ENCODE measurements around the gene GNA12.
A peak's percentile ranks its signal among the peaks of the same experiment; 100 is the strongest.

Gene GNA12

GRCh38 chr7:2844153-2845033 lies at the start of gene GNA12:
GNA12 (minus strand) TSS chr7:2844308; CDS start chr7:2844161, 147 bp downstream.
- peak within 1 kb of the TSS; percentile 74 for H3K4me3 ChIP-seq (ENCODE audit: low read depth, low read length)
- peak; percentile 93 for DNase-seq (ENCODE audit: low read depth)

GRCh38 chr7:2893411-2893861 lies 49.3 kb upstream of the GNA12 start:
- no peak for DNase-seq (ENCODE audit: low read depth)
- H3K4me3 ChIP-seq (ENCODE audit: low read depth, low read length): no peak overlapping the region

GRCh38 chr7:2892549-2892948 lies 48.4 kb upstream of the GNA12 start:
- peak; percentile 10 for DNase-seq (ENCODE audit: low read depth)

DNA sequence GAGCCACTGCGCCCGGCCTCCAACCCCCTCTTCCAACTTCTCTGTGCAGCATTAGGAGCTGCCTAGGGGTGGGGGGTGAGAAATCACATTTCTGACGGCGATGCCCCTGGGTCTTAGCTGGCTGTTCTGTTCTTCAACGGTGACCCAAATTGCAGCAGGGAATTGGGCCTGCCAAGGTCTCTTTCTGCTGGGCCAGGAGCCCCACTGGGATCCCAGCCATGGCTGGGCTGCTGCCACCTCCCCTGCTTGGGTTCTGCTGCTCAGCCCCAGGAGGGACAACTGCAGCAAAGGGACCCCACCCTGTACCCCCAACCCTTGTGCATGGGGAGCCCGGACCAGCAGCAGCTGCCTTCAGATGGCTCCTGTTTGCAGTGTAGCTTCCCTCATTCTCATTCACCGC lies 43.7 kb upstream of the GNA12 start:
- H3K4me3 ChIP-seq (ENCODE audit: low read depth, low read length): no peak overlapping the region
- no peak for DNase-seq (ENCODE audit: low read depth)

More at GRCh38 chr7:2892549-2892948, 48.4 kb upstream of the GNA12 start:
- no peak overlapping the region for H3K4me3 ChIP-seq (ENCODE audit: low read depth, low read length)

- peak; percentile 53 for DNase-seq (ENCODE audit: low read depth)
- H3K4me3 ChIP-seq (ENCODE audit: low read depth, low read length): no peak overlapping the region
Measured at GRCh38 chr7:2886900-2887299, 42.8 kb upstream of the GNA12 start.

DNA sequence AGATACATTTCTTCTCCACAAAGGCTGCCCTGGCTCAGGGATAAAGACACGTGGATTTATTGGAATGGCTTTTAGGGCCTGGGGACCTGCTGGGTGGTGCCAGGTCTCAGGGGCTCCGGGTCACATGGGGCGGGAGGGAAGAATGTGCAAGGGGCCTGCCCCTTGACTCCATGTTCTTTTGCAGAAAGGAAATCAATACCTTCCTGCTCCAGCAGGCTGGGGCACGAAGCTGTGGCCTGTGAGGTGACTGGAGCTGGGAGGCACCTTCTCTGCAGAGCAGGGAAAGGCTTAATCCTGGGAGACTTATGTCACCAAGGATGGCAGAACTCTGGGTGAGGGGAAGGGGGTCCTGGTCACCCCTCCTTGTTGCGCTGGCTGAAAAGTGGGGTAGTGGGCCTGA lies 42.3 kb upstream of the GNA12 start:
- no peak overlapping the region for H3K4me3 ChIP-seq (ENCODE audit: low read depth, low read length)
- DNase-seq (ENCODE audit: low read depth): no peak

DNA sequence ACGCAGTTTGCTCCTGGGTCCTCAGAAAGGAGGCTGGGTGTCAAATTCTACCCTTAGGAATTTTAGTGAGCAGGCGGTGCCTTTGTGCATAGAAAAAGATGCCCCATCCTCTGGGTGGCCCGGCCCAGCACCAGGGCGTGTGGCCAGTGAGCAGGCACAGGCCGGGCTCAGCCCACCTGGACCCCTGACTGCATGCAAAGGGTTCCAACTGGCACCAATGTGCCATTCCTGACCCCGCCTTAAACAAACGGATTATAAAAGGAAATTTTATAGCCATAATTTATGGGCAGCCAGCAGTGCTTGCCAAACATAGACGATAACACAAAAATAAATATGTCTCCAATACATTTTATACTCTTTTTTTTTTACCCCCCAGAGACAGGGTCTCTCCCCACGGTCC lies 40.1 kb upstream of the GNA12 start:
- no peak overlapping the region for H3K4me3 ChIP-seq (ENCODE audit: low read depth, low read length)
- DNase-seq (ENCODE audit: low read depth): no peak

- H3K4me3 ChIP-seq (ENCODE audit: low read depth, low read length): no peak overlapping the region
- DNase-seq (ENCODE audit: low read depth): no peak
Measured at GRCh38 chr7:2883101-2883500, 39.0 kb upstream of the GNA12 start.

- no peak overlapping the region for H3K4me3 ChIP-seq (ENCODE audit: low read depth, low read length)
- DNase-seq (ENCODE audit: low read depth): no peak
Measured at GRCh38 chr7:2882111-2882510, 38.0 kb upstream of the GNA12 start.

DNA sequence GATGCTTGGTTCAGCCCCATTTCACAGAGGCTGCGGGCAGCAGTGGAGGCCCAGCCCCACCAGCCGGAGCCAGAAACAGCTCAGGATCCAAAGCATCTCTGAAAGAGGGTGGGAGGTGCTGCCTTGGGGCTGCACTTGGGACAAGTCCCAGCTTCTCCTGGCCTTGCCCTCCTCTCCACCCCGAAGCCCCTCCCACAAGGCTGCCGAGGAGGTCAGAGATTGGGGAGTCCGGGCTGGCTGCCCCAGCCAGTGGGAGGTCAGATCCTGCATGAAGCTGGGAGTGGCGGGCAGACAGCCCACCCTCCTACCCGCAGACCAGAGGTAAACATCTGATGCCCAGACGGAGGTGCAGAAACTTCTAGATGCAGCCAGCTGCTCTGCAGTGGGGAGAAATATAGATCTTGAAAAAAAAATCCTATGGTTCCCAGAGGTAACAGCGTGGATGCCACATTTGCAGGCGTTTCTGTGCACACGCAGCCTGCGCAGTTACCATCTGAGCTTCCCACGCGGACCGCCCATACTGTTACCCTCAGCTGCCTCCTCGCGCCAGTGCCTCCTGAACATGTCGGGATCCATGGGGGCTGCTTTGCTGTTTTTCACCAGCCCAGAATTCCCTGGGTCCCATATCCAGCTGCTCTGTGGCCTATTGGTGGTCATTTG lies 36.9 kb upstream of the GNA12 start:
- no peak overlapping the region for H3K4me3 ChIP-seq (ENCODE audit: low read depth, low read length)
- no peak for DNase-seq (ENCODE audit: low read depth)

GRCh38 chr7:2880051-2880450 lies 35.9 kb upstream of the GNA12 start:
- no peak for DNase-seq (ENCODE audit: low read depth)

GRCh38 chr7:2879354-2879753 lies 35.2 kb upstream of the GNA12 start:
- DNase-seq (ENCODE audit: low read depth): no peak
- no peak overlapping the region for H3K4me3 ChIP-seq (ENCODE audit: low read depth, low read length)

More at GRCh38 chr7:2880051-2880450, 35.9 kb upstream of the GNA12 start:
- H3K4me3 ChIP-seq (ENCODE audit: low read depth, low read length): no peak overlapping the region

DNA sequence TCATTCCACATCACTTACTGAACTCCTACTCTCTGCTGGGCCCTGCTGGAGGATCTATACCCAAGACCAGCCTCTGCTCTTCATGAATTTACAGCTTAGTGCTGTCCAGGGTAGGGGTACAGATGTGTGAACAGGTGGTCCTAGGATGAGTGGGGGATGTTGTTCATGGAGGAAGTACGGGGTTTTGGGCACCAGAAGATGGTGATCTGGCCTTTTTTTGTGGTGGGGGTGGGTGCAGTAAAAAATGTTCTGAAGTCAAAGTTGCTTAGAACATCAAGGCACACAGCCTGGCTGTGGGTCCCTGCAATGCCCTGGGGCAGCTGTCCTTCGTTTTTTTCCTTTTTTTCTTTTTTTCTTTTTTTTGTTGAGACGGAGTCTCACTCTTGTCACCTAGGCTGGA lies 34.2 kb upstream of the GNA12 start:
- DNase-seq (ENCODE audit: low read depth): no peak
- no peak overlapping the region for H3K4me3 ChIP-seq (ENCODE audit: low read depth, low read length)

- H3K4me3 ChIP-seq (ENCODE audit: low read depth, low read length): no peak overlapping the region
- DNase-seq (ENCODE audit: low read depth): peak; percentile 67
Measured at GRCh38 chr7:2876031-2876731, 32.1 kb upstream of the GNA12 start.

DNA sequence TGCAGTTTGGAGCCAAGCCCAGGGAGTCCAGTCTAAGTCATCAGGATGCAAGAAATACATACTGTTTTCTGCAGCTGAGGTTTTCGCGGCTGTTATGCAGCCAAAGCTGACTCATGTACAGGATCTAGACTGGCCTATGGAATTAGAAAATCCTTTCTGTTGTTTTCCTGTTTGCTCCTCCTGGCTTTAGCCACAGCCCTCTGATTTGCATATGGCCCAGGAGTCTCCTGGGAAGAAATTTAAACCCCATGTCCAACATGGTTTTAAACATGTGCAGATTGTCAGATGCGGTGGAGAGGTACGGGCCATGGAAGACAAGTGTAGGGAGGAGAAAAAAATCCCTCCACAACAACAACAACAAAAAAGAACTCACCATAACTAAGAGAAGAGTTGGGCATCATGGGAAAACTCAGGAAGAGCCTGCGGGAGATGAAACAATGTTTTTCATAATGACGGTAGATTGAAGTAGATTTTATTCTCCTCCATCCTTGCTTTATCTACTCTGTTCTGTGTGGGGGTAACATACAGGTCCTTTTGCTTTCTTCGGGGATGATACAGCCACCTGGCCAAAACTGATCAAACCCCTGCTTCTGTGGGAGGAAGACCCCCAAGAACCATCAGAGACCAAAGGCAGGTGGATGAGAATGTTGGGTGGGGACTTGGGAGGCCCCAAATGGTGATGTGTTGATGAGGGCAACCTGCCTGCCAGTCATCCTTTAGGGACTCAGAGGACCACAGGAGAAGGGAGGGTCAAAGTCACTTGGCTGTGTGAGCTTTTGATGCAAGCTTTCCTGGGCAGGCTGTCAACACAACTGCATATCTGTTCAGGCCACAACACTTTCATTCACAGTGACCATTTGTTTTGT lies 29.8 kb upstream of the GNA12 start:
- no peak overlapping the region for H3K4me3 ChIP-seq (ENCODE audit: low read depth, low read length)
- peak; percentile 87 for DNase-seq (ENCODE audit: low read depth)

- no peak overlapping the region for H3K4me3 ChIP-seq (ENCODE audit: low read depth, low read length)
- no peak for DNase-seq (ENCODE audit: low read depth)
Measured at GRCh38 chr7:2873146-2873545, 29.0 kb upstream of the GNA12 start.

DNA sequence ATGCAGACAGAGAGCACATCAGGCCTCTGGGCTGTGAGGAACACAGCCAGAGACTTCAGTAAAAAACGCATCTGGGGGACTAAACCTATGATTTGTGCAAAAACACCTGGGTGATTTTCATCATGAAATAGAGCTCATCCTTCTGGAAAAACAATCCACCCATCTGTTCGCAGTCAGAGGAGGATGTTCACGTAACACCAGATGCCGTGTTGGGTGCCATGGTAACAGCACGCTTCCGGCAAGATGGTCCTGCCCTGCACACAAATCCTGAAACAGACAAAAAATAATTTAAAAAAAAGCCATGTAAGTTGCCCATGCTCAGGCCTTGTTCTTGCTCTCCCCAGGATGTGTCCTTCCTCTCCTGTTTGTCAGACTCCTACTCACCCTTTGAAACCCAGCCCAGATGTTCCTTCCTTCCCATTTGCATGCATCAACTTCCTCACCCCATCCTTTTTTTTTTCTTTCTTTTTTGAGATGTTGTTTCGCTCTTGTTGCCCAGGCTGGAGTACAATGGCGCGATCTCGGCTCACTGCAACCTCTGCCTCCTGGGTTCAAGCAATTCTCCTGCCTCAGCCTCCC lies 28.3 kb upstream of the GNA12 start:
- H3K4me3 ChIP-seq (ENCODE audit: low read depth, low read length): no peak overlapping the region
- no peak for DNase-seq (ENCODE audit: low read depth)

- H3K4me3 ChIP-seq (ENCODE audit: low read depth, low read length): no peak overlapping the region
- peak; percentile 34 for DNase-seq (ENCODE audit: low read depth)
Measured at GRCh38 chr7:2870471-2870931, 26.4 kb upstream of the GNA12 start.

GRCh38 chr7:2869981-2870380 lies 25.9 kb upstream of the GNA12 start:
- no peak overlapping the region for H3K4me3 ChIP-seq (ENCODE audit: low read depth, low read length)

More at GRCh38 chr7:2869981-2870380, 25.9 kb upstream of the GNA12 start:
- no peak for DNase-seq (ENCODE audit: low read depth)

Data from skeletal muscle cell (primary cell).